ENCODE measurements around the gene PLCXD3.
A peak's percentile ranks its signal among the peaks of the same experiment; 100 is the strongest.

PLCXD3 gene

DNA sequence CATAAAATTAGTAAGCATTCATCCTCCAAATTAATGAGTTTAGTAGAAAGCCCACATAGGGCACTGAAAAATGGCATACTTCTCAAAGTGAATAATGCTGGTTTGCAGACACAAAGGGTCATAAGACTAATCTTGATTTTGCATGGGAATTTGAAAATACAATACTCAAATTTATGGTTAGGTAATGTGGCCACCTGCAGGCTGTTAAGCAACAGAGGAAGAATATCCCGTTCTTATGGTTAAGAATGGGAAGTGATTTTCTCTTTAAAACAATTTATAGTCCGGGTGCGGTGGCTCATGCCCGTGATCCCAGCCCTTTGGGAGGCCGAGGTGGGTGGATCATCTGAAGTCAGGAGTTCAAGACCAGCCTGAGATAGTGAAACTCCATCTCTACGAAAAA, 9.4 kb upstream of the PLCXD3 start:
- no peaks in the 10 kb centered on the region for H3K27me3 ChIP-seq
- TF ChIP-seq, protein P1, sequence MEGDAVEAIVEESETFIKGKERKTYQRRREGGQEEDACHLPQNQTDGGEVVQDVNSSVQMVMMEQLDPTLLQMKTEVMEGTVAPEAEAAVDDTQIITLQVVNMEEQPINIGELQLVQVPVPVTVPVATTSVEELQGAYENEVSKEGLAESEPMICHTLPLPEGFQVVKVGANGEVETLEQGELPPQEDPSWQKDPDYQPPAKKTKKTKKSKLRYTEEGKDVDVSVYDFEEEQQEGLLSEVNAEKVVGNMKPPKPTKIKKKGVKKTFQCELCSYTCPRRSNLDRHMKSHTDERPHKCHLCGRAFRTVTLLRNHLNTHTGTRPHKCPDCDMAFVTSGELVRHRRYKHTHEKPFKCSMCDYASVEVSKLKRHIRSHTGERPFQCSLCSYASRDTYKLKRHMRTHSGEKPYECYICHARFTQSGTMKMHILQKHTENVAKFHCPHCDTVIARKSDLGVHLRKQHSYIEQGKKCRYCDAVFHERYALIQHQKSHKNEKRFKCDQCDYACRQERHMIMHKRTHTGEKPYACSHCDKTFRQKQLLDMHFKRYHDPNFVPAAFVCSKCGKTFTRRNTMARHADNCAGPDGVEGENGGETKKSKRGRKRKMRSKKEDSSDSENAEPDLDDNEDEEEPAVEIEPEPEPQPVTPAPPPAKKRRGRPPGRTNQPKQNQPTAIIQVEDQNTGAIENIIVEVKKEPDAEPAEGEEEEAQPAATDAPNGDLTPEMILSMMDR (IDR thresholded peaks at IDR 0.05; ENCODE audit: low read depth, low read length), result peak; percentile 32
- DNase-seq, result no peak

DNA sequence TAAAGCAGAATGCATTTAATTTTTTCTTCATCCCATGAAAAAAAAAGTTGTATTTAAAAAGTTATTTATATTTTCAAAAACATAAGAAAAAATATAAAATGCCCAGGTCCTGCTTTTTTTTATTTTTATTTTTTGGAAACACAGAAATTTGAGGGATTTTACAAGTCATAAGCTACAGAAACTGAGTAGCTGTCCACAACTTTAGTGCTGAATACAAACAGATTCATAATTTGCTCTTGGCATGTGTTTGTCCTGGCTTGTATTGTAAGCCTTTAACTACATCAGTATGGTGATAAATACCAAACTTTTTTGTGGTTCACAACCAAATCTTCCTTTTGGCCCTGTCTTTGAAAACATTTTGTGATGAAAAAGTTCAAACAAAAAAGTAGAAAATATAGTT, 7.5 kb upstream of the PLCXD3 start:
- no peaks in the 10 kb centered on the region for H3K9me3 ChIP-seq
- no peaks in the 10 kb centered on the region for H3K36me3 ChIP-seq
- no peak overlapping the region for H3K4me3 ChIP-seq (ENCODE audit: low read depth, low read length)
- H3K4me1 ChIP-seq, result peaks cover 3% of the 10 kb centered on the region; the same call in 1 of the 2 replicates
- H3K27me3 ChIP-seq, result no peaks in the 10 kb centered on the region
- TF ChIP-seq, protein P1 (IDR thresholded peaks at IDR 0.05; ENCODE audit: low read depth, low read length), result no peak
- DNase-seq, result no peak

More for the DNA sequence above, 9.4 kb upstream of the PLCXD3 start:
- H3K36me3 ChIP-seq, result no peaks in the 10 kb centered on the region
- no peak overlapping the region for H3K4me3 ChIP-seq (ENCODE audit: low read depth, low read length)
- H3K9me3 ChIP-seq, result no peaks in the 10 kb centered on the region; the same call in 1 of the 2 replicates
- H3K4me1 ChIP-seq, result peaks cover 7% of the 10 kb centered on the region

DNA sequence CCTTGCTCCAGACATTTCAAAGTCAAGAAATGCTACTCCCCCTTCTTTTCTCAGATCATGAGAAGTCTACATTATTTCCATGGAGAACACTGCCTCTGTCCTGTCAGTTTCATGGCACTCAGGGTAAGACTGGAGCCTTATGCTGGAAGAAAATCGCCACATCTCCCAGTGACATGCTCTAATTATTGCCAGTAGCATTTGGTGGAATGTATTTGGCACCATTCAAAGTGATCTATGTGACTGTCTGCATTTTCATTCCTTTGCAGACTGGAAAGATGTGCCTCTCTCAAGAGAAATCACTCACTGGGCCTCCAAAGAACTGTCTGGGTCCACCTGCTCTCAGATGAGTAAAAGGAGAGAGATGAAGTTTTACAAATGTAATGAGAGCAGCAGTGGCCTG, 840 bp upstream of the PLCXD3 start:
- DNase-seq, result no peak
- TF ChIP-seq, protein P1 (IDR thresholded peaks at IDR 0.05; ENCODE audit: low read depth, low read length), result no peak
- Histone ChIP-seq H3K4me1 (peaks cover 9% of the 10 kb centered on the region), H3K27me3 (no peaks in the 10 kb centered on the region), H3K36me3 (no peaks in the 10 kb centered on the region), H3K4me3 (ENCODE audit: low read depth, low read length) (peak overlapping the region; percentile 77; the same call in 1 of the 2 replicates), H3K9me3 (no peaks in the 10 kb centered on the region)

DNA sequence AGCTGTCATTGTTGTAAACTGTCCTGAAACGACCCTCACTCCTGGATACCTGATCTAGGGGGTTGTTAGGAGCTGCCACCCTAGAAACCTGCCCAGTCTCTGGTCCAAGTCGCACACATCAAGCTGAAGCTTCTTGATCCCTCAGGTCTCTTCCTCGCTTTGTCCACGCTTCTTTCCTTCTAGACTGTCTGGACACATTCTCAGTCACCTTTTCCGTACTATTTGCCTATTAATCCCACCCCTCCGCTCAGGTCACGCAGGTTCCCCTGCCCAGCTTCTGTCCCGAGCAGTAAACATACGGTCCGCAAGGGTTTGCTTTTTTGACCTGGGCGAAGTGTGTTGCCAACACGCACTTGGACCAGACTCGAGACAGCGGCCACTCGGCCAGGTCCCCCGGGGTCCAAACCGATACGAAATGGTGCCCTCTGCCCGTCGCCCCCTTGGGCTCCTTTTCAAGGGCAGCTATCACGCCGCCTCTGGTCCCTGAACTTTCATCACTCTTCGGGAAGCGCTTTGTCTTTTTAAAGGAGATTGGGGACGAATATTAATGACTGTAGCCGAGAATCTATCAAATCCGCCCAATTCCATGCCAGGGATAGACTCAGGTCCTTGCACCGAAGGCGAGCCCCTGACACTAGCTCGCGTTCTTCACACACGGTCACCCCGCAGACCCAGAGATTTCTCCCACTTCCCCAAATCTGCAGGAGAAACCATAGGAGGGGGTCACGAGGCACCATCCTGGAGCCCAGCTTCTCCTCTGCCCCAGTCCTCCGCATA, 814 bp downstream of the PLCXD3 start:
- Histone ChIP-seq H3K4me3 (ENCODE audit: low read depth, low read length) (peak overlapping the region; percentile 77), H3K9me3 (no peaks in the 10 kb centered on the region), H3K27me3 (no peaks in the 10 kb centered on the region), H3K36me3 (no peaks in the 10 kb centered on the region), H3K4me1 (peaks cover 14% of the 10 kb centered on the region)
- no peak for DNase-seq
- TF ChIP-seq, protein P1 (IDR thresholded peaks at IDR 0.05; ENCODE audit: low read depth, low read length), result no peak

DNA sequence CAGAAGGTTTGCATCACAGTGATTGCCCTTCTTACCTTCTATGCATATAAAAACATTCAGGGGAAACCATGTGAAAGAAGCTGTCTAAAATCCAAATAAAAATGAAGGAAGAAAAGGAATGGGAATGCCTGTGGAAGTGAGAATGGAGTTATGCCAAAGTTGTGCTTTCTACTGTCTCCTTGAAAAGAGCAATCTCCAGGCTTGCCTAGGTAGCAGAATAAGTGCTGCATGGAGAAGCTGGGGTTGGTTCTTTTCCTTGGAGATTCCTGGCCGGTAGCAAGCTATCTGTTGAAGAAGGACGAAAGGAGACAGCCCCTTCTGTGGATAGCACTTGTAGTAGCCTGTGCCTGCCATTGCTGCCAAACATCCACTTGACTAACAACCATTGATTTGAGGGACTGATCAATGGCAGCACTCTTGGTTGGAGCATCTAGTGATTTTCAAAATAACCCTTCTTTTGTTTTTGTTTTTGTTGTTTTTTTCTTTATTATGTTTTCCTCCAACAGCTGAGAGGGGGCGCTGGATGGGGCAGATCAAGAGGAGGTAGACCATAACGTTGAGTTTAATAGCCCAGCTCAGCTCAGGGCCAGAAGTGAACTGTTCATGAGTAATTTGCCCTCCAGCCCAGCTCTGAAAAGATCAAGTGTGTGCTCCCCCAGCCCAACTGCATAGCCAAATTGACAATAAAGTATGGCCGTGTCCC, 1.6 kb downstream of the PLCXD3 start:
- DNase-seq, result peak; percentile 23

More for the DNA sequence above, 1.6 kb downstream of the PLCXD3 start:
- Histone ChIP-seq H3K4me1 (peaks cover 20% of the 10 kb centered on the region), H3K4me3 (ENCODE audit: low read depth, low read length) (peak overlapping the region; percentile 77), H3K27me3 (no peaks in the 10 kb centered on the region), H3K9me3 (no peaks in the 10 kb centered on the region), H3K36me3 (no peaks in the 10 kb centered on the region)
- TF ChIP-seq, protein P1 (IDR thresholded peaks at IDR 0.05; ENCODE audit: low read depth, low read length), result peak; percentile 29
